Naive thymus-derived CD4-positive, alpha-beta T cell (primary cell): ENCODE results near the gene PITPNM2. TPM values are rescaled to one million over a fixed set of nuclear protein-coding genes. Genes with fewer than 3 reads are reported as not detected.

Experiments used
- ATAC-seq: fragments of 150-1000 bp; cut with Tn5 transposase; 2 replicates; pipeline ENCODE4 v1.10.0; 2021; ENCODE audit warnings: mild to moderate bottlenecking, moderate library complexity
- CTCF ChIA-PET: fragments of 350-600 bp; sonication (Branson Sonifier 250); formaldehyde crosslinking; loops from one replicate; lab custom pipeline; 2021; ENCODE audit warnings: antibody characterized with exemption; lab: Charles Lee
- POLR2A ChIA-PET: fragments of 350-600 bp; sonication (Branson Sonifier 250); formaldehyde crosslinking; loops from one replicate; lab custom pipeline; 2021; ENCODE audit warnings: antibody characterized with exemption, inconsistent platforms; lab: Charles Lee
- DNase-seq, 9 donors: peaks; one replicate each; pipeline versions ENCODE4 v3.0.0 to v3.0.0-alpha.2; 2020 to 2022; ENCODE audit warnings: mixed read lengths in 1 of 9
- H3K27ac ChIP-seq: one replicate; pipeline ENCODE4 v1.7.0; 2013; ENCODE audit warnings: mild to moderate bottlenecking, low read depth, low read length, moderate library complexity
- H3K27me3 ChIP-seq, 2 donors: one replicate each; pipeline ENCODE4 v1.7.0; 2013; ENCODE audit warnings: low read length in 2 of 2, mild to moderate bottlenecking in 2 of 2, moderate library complexity in 2 of 2; ENCODE audit not compliant: control insufficient read depth in 2 of 2, insufficient read depth in 2 of 2
- H3K36me3 ChIP-seq, 3 experiments: 1 replicate in 2 of 3; 2 replicates in 1 of 3; pipeline ENCODE4 v1.7.0; 2013; ENCODE audit warnings: low read length in 3 of 3, mild to moderate bottlenecking in 3 of 3, moderate library complexity in 1 of 3; ENCODE audit not compliant: insufficient read depth in 3 of 3, control insufficient read depth in 2 of 3
- H3K4me1 ChIP-seq, 2 donors: one replicate each; pipeline ENCODE4 v1.7.0; 2013; ENCODE audit warnings: low read length in 2 of 2, mild to moderate bottlenecking in 2 of 2, moderate library complexity in 1 of 2; ENCODE audit not compliant: control insufficient read depth in 2 of 2, insufficient read depth in 2 of 2
- H3K4me3 ChIP-seq: 2 replicates; pipeline ENCODE4 v1.7.0; 2013; ENCODE audit warnings: mild to moderate bottlenecking, low read length
- H3K9me3 ChIP-seq, 3 experiments: 1 replicate in 2 of 3; 2 replicates in 1 of 3; pipeline ENCODE4 v1.7.0; 2013; ENCODE audit warnings: low read length in 3 of 3; ENCODE audit not compliant: control insufficient read depth in 2 of 3
- H3K27ac Mint-ChIP-seq, 9 donors: one replicate each; pipeline ENCODE4 v1.8.0; 2020 to 2022; ENCODE audit warnings: mixed read lengths in 9 of 9, mild to moderate bottlenecking in 8 of 9, moderate library complexity in 5 of 9, inconsistent platforms in 2 of 9
- H3K27me3 Mint-ChIP-seq, 5 donors: one replicate each; pipeline ENCODE4 v1.8.0; 2021 to 2022; ENCODE audit warnings: mixed read lengths in 5 of 5, mild to moderate bottlenecking in 1 of 5
- H3K36me3 Mint-ChIP-seq, 5 donors: one replicate each; pipeline ENCODE4 v1.8.0; 2020 to 2022; ENCODE audit warnings: mixed read lengths in 5 of 5, mild to moderate bottlenecking in 3 of 5, inconsistent platforms in 1 of 5
- H3K4me1 Mint-ChIP-seq, 7 donors: one replicate each; pipeline ENCODE4 v1.8.0; 2020 to 2022; ENCODE audit warnings: mixed read lengths in 7 of 7, mild to moderate bottlenecking in 3 of 7, inconsistent platforms in 1 of 7
- H3K4me3 Mint-ChIP-seq, 10 donors: one replicate each; pipeline ENCODE4 v1.8.0; 2020 to 2022; ENCODE audit warnings: mild to moderate bottlenecking in 10 of 10, mixed read lengths in 10 of 10, moderate library complexity in 6 of 10, inconsistent platforms in 2 of 10
- H3K9me3 Mint-ChIP-seq, 11 donors: one replicate each; pipeline ENCODE4 v1.8.0; 2020 to 2022; ENCODE audit warnings: mixed read lengths in 11 of 11, mild to moderate bottlenecking in 4 of 11, inconsistent platforms in 1 of 11, moderate library complexity in 1 of 11
- intact Hi-C, 2 donors: fragments of 100-400 bp; cut with micrococcal nuclease; formaldehyde crosslinking; loops; one replicate each; pipeline ENCODE4 v1.15.1; 2023
- polyA plus RNA-seq, 2 donors: library from polyadenylated mRNA; unstranded; fragments of 300-500 nt; fragmentation: Illumina TruSeq; gene quantifications; one replicate each; pipeline ENCODE4 v1.2.3, GENCODE V29; 2021
- total RNA-seq, 6 experiments: library from RNA in 5 of 6; stranded (reverse) in 5 of 6; gene quantifications; 1 replicate in 5 of 6; 2 replicates in 1 of 6; pipeline ENCODE4 v1.2.3 and lab custom pipeline; 2021 to 2026

The PITPNM2 gene
- total and polyA plus RNA-seq, 7 experiments from 2014 or later, result 2.9 to 65.3 (median 48.2) TPM

DNA sequence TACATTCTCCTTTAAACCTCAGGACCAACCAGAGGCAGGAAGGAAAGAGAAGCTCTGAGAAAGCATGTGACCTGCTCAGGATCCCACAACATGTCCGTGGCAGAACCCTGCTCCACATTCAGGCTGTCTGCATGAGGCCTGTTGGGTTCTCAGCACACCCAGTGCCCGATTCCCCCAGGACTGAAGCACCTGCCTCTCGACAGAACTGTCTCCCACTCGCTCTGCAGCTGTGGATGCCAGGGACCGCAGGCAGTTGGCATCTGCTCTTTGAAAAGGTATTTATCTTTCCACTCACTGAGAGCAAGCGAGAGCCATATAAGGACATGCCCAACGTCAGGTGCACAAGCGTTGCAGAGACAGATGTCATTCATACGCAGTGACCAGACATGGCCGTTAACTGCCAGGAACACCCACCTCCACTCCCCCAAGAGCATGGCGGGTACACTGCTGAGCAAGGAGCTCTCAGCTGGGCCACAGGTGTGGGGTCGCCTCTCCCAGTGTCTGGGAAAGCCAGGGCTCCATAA lies 18.9 kb downstream of the PITPNM2 start:
- Histone ChIP-seq H3K4me1 (peaks cover 0 to 27% of the 10 kb centered on the region in 2 donors), H3K27ac (peak overlapping the region; percentile 84), H3K36me3 (peaks cover 0 to under 1% (median 0%) of the 10 kb centered on the region in 3 experiments), H3K4me3 (peak overlapping the region; percentile 24), H3K27me3 (no peaks in the 10 kb centered on the region), H3K9me3 (no peaks in the 10 kb centered on the region)
- ChIA-PET POLR2A (interaction anchor here (0.7 to 8.6 kb wide), 12 partner anchors 11 to 148 kb away, joined by 3 to 97 read pairs (median 6); no protein-coding TSS in a partner anchor), CTCF (interaction anchor here (0.6 to 1.1 kb wide), 6 partner anchors 17 to 1574 kb away, joined by 3 to 6 read pairs (median 3); no protein-coding TSS in a partner anchor)
- Mint-ChIP-seq H3K9me3 (no peaks in the 10 kb centered on the region), H3K27me3 (no peaks in the 10 kb centered on the region), H3K4me3 (peak overlapping the region; percentile 75 to 83 (median 79)), H3K36me3 (peaks cover 0 to 15% (median 8%) of the 10 kb centered on the region in 5 donors), H3K27ac (peak overlapping the region; percentile 89 to 98 (median 95)), H3K4me1 (peaks cover 24 to 70% (median 55%) of the 10 kb centered on the region in 7 donors)
- ATAC-seq (peak; percentile 96), DNase-seq (peak in 8 of 9 donors; percentile 34 to 83 (median 71))
- intact Hi-C loops, result loop anchor here (1.0 to 2.0 kb wide), 6 partner anchors 12 to 56 kb away; partner anchors contain the start of gene PITPNM2 (in 1 of the 2)

DNA sequence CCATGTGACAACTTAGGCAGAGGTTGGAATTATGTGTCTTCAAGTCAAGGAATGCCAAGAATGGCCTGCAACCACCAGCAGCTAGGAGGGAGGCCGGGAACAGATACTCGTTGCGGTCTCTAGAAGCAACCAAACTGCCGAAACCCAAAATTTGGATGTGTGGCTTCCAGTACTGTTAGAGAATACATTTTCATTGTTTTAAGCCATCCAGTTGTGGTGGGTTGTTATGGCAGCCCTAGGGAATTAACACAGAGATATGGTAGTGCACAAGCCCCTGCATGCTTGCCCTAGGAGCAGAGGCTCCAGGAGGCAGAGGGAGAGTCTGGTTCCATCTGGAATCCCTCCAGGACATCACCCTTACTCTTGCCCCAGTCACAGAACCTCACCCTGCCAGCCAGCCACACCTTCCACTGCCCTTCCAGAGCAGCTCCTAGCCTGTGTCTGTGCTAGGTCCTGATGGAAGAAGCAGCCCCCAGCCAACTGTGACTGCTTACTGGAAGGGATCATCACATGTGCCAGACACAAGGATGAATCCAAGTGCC lies 19.5 kb downstream of the PITPNM2 start:
- DNase-seq, result no peak
- H3K4me3 Mint-ChIP-seq, result peak overlapping the region; percentile 75 to 83 (median 79)
- peaks cover 0 to 13% (median 11%) of the 10 kb centered on the region in 5 donors for H3K36me3 Mint-ChIP-seq
- peak overlapping the region; percentile 24 for H3K4me3 ChIP-seq
- no peaks in the 10 kb centered on the region for H3K9me3 ChIP-seq
- H3K27me3 ChIP-seq, result no peaks in the 10 kb centered on the region
- ChIA-PET CTCF (interaction anchor here (0.6 to 1.1 kb wide), 5 partner anchors 17 to 107 kb away, joined by 3 to 6 read pairs (median 3); no protein-coding TSS in a partner anchor), POLR2A (interaction anchor here (0.7 to 8.6 kb wide), 10 partner anchors 10 to 56 kb away, joined by 3 to 97 read pairs (median 6); no protein-coding TSS in a partner anchor)
- no peaks in the 10 kb centered on the region for H3K27me3 Mint-ChIP-seq
- no peak for ATAC-seq
- peak overlapping the region; percentile 89 to 98 (median 95) for H3K27ac Mint-ChIP-seq
- H3K4me1 Mint-ChIP-seq, result peaks cover 24 to 74% (median 61%) of the 10 kb centered on the region in 7 donors
- H3K36me3 ChIP-seq, result no peaks in the 10 kb centered on the region
- H3K27ac ChIP-seq, result peak overlapping the region; percentile 84
- intact Hi-C loops, result no loop called here
- peaks cover 0 to 27% of the 10 kb centered on the region in 2 donors for H3K4me1 ChIP-seq
- H3K9me3 Mint-ChIP-seq, result no peaks in the 10 kb centered on the region

DNA sequence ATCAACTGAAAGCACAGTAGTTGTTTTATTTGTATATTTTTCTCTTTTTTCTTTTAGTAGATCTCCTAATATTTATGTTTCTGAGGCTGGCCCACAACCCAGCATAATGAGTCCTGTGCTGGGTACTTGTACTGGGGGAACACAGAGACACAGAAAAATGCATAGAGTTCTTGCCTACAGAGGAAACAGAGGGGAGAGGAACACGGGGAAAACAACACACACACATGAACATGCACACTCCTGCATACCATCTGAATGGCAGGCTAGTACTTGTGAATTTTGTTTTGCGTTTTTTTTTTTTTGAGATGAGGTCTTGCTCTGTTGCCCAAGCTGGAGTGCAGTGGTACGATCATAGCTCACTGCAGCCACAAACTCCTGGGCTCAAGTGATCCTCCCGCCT lies 21.3 kb downstream of the PITPNM2 start:
- H3K27ac Mint-ChIP-seq, result peak overlapping the region in 8 of 9 donors; percentile 27 to 96 (median 92)
- H3K36me3 Mint-ChIP-seq, result peaks cover 0 to 9% (median 3%) of the 10 kb centered on the region in 5 donors
- Histone ChIP-seq H3K4me3 (no peak overlapping the region), H3K27ac (no peak overlapping the region), H3K9me3 (no peaks in the 10 kb centered on the region), H3K27me3 (no peaks in the 10 kb centered on the region), H3K36me3 (no peaks in the 10 kb centered on the region), H3K4me1 (peaks cover 0 to 27% of the 10 kb centered on the region in 2 donors)
- intact Hi-C loops, result no loop called here
- peak overlapping the region in 3 of 10 donors; percentile 6 to 35 (median 27) for H3K4me3 Mint-ChIP-seq
- ATAC-seq, result no peak
- H3K4me1 Mint-ChIP-seq, result peaks cover 22 to 70% (median 58%) of the 10 kb centered on the region in 7 donors
- H3K9me3 Mint-ChIP-seq, result peaks cover 0 to 3% (median 0%) of the 10 kb centered on the region in 11 donors
- ChIA-PET POLR2A (interaction anchor here (0.9 to 8.6 kb wide), 3 partner anchors 8 to 28 kb away, joined by 3 to 97 read pairs (median 4); no protein-coding TSS in a partner anchor), CTCF (no interaction called here)
- DNase-seq, result no peak
- H3K27me3 Mint-ChIP-seq, result no peaks in the 10 kb centered on the region

DNA sequence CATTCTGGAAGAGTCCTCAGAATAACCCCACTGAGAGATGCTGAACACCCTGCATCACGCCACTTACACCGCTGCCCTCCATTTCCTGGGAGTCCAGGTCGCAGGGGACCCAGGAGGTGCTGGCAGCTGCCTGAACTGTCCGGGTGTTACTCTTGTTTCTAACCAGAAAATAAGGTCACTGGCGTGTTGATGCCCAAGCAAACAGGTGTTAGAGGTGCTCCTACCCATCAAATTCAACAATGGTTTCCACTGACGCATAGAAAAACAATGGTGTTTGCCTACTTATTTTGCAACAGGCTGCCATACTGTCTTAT lies 23.8 kb downstream of the PITPNM2 start:
- H3K4me1 ChIP-seq, result peaks cover 0 to 33% of the 10 kb centered on the region in 2 donors
- ChIA-PET POLR2A (interaction anchor here (0.8 to 1.7 kb wide), 6 partner anchors 10 to 105 kb away, joined by 3 to 10 read pairs (median 4); partner anchors contain the start of genes MPHOSPH9 and MTRFR), CTCF (interaction anchor here (0.7 to 1.4 kb wide), 3 partner anchors 8 to 20 kb away, joined by 3 to 4 read pairs (median 3); no protein-coding TSS in a partner anchor)
- H3K36me3 Mint-ChIP-seq, result peaks cover 0 to 5% (median 3%) of the 10 kb centered on the region in 5 donors
- no peaks in the 10 kb centered on the region for H3K36me3 ChIP-seq
- H3K9me3 ChIP-seq, result no peaks in the 10 kb centered on the region
- H3K27ac Mint-ChIP-seq, result peak overlapping the region in 2 of 9 donors; percentile 25 to 56
- no peak overlapping the region for H3K27ac ChIP-seq
- no peak for ATAC-seq
- H3K4me3 ChIP-seq, result no peak overlapping the region
- no peak for DNase-seq
- intact Hi-C loops, result no loop called here
- peaks cover 28 to 62% (median 54%) of the 10 kb centered on the region in 7 donors for H3K4me1 Mint-ChIP-seq
- no peak overlapping the region for H3K4me3 Mint-ChIP-seq
- H3K27me3 Mint-ChIP-seq, result no peaks in the 10 kb centered on the region
- no peaks in the 10 kb centered on the region for H3K27me3 ChIP-seq
- H3K9me3 Mint-ChIP-seq, result peaks cover 0 to 3% (median 0%) of the 10 kb centered on the region in 11 donors

DNA sequence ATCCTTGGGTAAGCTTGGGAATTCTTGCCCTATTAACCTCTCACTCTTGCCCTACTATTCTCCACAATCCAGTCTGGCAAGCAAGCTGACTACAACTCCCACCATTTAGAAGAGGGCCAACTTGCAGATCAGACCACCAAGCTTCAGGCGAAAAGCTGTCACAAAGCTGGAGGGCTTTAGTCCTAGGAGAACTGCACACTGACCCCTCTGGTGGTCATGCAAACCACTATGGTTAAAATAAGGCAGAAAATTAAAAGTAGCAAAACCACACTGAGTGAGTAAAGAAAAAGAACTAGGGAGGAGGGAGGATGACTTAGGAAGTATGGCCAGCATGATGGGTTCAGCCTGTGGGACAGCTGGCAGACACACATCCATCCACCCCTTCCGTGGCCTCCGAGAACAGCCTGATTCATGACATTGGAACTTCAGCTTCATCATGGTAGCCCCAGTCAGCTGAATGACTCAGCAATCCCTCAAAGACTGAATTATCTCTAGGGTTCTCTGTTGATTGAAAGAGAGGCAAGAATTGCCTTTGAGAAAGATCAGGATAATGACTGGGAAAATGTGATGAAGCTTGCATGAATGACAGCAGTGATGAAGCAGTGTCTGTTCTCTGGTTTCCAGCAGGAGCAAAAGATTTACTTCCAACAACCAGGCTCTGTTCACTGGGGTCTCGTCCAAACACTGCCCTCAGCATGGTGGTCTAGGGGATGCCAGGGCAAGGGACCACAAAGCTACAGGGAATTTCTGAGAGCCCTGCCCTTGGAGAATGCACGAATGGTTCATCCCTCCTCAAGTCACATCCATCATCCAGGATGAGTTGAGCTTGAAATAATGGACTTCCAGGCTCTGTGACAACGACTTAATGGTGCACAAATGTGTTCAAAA lies 24.4 kb downstream of the PITPNM2 start:
- peaks cover 0 to 3% (median 0%) of the 10 kb centered on the region in 11 donors for H3K9me3 Mint-ChIP-seq
- H3K4me3 ChIP-seq, result no peak overlapping the region
- H3K36me3 ChIP-seq, result no peaks in the 10 kb centered on the region
- peak overlapping the region in 1 of 10 donors; percentile 27 for H3K4me3 Mint-ChIP-seq
- intact Hi-C loops, result no loop called here
- DNase-seq (no peak), ATAC-seq (no peak)
- ChIA-PET CTCF (interaction anchor here (0.9 to 1.4 kb wide), 2 partner anchors 9 to 20 kb away, joined by 3 to 4 read pairs; no protein-coding TSS in a partner anchor), POLR2A (interaction anchor here (0.6 to 1.7 kb wide), 7 partner anchors 10 to 106 kb away, joined by 3 to 10 read pairs (median 3); partner anchors contain the start of genes MPHOSPH9 and MTRFR)
- peaks cover 0 to 33% of the 10 kb centered on the region in 2 donors for H3K4me1 ChIP-seq
- H3K27ac ChIP-seq, result no peak overlapping the region
- H3K36me3 Mint-ChIP-seq, result peaks cover 0 to 3% (median 2%) of the 10 kb centered on the region in 5 donors
- H3K4me1 Mint-ChIP-seq, result peaks cover 26 to 62% (median 54%) of the 10 kb centered on the region in 7 donors
- H3K27me3 ChIP-seq, result no peaks in the 10 kb centered on the region
- peak overlapping the region in 6 of 9 donors; percentile 2 to 56 (median 31) for H3K27ac Mint-ChIP-seq
- no peaks in the 10 kb centered on the region for H3K27me3 Mint-ChIP-seq
- no peaks in the 10 kb centered on the region for H3K9me3 ChIP-seq
